Erythroblast (primary cell): ENCODE measurements around the gene MUC12.

Experiments used
- GATA1 ChIP-seq: IDR thresholded peaks from 2 replicates; pipeline ENCODE4 v1.6.1; 2011; ENCODE audit warnings: low read depth, mild to moderate bottlenecking, control low read depth, low read length, moderate library complexity
- POLR2A ChIP-seq: IDR thresholded peaks from 2 replicates; pipeline ENCODE4 v1.6.1; 2011; ENCODE audit warnings: mild to moderate bottlenecking, low read length

GRCh38 chr7:100962537-100962936, 6.8 kb upstream of the MUC12 start:
- no peak for TF ChIP-seq POLR2A
- TF ChIP-seq GATA1, result no peak
